HL-60/S4 treated with retinoic acid at 250 ng/mL for 4 days and 3 days (cell line): ENCODE results near the gene NUMB.

Experiments used
- in situ Hi-C: fragments of 300-500 bp; cut with MboI; formaldehyde crosslinking; loops from 2 replicates; pipeline ENCODE4 v1.7.0; 2022; ENCODE audit warnings: low sequenced_read_pairs

Gene NUMB

DNA sequence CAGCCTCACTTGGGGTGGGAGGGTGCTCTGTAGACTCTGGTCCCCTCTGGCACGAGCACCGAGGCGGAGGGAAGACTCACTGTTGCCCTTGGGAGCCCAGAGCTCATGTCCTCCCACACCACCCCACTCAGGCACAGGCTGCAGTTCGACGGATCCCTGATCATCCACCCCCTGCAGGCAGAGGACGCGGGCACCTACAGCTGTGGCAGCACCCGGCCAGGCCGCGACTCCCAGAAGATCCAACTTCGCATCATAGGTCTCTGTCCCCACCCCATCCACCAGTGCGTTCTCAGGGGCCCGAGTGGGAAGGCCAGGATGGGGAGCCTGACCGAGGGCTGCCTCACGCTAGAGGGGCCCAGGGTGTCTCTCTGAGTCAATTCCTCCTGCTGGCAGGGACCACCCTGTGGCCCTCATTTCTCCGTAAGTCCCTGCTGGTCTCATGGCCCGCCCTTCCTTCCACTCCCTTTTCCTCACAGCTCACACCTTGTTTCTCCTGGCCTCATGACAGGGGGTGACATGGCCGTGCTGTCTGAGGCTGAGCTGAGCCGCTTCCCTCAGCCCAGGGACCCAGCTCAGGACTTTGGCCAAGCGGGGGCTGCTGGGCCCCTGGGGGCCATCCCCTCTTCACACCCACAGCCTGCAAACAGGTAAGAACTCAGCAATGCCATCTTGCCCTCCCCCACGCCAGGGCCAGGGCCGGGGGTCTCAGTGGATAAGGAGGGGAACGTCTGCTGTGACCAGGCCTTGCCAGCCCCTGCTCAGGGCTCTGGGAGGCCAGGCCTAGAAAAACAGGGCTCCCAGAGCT is 194.1 kb downstream of the NUMB start:
- in situ Hi-C loops, result no loop called here

DNA sequence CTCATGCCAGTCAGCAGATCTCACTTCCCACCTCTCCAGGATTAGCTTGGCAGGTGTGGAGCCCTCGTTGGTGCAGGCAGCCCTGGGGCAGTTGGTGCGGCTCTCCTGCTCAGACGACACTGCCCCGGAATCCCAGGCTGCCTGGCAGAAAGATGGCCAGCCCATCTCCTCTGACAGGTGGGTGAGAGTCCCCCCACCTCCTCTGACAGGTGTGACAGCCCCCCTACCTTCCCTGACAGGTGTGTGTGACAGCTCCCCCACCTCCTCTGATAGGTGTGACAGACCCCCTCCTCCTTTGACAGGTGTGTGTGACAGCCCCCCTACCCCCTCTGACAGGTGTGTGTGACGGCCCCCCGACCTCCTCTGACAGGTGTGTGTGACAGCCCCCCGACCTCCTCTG is 194.7 kb downstream of the NUMB start:
- in situ Hi-C loops, result no loop called here

DNA sequence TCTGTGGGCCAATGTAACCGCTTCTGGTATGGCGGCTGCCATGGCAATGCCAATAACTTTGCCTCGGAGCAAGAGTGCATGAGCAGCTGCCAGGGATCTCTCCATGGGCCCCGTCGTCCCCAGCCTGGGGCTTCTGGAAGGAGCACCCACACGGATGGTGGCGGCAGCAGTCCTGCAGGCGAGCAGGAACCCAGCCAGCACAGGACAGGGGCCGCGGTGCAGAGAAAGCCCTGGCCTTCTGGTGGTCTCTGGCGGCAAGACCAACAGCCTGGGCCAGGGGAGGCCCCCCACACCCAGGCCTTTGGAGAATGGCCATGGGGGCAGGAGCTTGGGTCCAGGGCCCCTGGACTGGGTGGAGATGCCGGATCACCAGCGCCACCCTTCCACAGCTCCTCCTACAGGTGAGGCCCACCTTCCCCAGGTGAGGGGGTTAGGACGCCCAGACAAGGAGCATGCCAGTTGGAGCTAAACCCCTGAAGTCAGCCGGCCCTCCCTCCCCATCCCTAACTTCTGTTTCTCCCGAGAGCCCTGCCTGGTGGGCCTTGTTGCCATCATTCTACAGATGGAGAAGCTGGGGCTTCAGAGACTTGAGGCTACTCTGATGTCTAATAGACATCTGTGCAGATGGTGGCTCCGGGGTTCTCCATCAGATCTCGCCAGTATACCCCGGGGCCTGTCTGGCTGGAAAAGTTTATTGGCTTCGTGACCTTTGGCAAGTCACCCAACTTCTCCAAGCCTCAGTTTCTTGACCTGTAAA is 195.7 kb downstream of the NUMB start:
- in situ Hi-C loops, result no loop called here

- in situ Hi-C loops, result no loop called here
Observed at GRCh38 chr14:73261520-73262426, 196.6 kb downstream of the NUMB start.

DNA sequence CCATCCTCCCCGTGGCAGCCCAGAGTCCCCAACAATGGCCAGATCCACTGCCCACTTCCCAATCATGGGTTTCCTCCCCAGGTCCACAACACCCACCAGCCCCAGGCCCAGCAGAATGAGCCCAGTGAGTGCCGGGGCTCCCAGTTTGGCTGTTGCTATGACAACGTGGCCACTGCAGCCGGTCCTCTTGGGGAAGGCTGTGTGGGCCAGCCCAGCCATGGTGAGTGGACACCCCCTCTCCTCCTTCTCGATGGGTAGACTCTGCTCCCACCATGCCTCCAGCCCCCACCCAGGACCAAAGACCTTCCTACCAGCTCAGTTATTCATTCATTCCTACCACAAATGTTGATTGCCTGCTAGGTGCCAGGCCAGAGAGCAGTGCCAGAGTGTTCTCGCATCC is 197.3 kb downstream of the NUMB start:
- in situ Hi-C loops, result no loop called here

DNA sequence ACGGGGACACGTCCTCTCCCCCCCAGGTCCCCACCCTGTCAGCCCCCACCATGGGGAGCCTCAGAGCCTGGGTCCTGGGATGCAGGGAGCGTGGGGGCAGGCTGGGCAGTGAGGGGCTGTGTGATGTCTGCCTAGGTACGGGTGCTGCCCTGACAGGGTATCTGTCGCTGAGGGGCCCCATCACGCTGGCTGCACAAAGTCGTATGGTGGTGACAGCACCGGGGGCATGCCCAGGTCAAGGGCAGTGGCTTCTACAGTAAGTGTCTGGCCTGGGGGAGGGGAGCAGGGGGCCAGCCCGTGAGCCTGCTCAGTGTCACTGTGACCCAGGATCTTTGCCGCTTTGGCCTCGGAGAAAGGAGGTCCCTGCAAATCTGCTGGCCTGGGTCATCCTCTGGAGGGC is 197.8 kb downstream of the NUMB start:
- in situ Hi-C loops, result no loop called here

GRCh38 chr14:73259837-73260236 is 198.5 kb downstream of the NUMB start:
- in situ Hi-C loops, result no loop called here

DNA sequence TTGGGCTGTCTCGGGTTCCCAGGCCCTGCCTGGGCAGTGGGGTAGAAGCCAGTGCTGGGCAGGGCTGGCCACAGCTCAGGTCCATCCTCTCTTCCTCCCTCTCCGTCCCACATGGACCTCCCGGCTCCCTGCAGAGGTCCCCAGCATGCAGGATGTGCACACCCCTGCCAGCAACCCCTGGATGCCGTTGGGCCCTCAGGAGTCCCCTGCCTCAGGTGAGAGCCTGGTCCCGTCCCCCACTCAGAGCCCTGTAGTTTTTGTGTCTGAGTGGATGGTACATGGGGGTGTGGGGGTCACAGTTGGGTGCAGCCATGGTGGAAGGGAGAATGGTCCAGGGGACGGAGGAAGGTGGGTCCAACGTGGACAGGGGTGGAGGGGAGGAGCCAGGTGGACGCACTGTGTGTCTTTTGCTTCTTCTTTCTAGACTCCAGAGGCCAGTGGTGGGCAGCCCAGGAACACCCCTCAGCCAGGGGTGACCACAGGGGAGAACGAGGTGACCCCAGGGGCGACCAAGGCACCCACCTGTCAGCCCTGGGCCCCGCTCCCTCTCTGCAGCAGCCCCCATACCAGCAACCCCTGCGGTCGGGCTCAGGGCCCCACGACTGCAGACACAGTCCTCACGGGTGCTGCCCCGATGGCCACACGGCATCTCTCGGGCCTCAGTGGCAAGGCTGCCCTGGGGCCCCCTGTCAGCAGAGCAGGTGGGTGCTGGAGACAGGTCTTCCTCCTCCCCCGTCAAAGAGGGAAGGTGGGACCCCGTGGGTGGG is 199.3 kb downstream of the NUMB start:
- in situ Hi-C loops, result no loop called here

- in situ Hi-C loops, result no loop called here
Observed at GRCh38 chr14:73258076-73258475, 200.3 kb downstream of the NUMB start.

DNA sequence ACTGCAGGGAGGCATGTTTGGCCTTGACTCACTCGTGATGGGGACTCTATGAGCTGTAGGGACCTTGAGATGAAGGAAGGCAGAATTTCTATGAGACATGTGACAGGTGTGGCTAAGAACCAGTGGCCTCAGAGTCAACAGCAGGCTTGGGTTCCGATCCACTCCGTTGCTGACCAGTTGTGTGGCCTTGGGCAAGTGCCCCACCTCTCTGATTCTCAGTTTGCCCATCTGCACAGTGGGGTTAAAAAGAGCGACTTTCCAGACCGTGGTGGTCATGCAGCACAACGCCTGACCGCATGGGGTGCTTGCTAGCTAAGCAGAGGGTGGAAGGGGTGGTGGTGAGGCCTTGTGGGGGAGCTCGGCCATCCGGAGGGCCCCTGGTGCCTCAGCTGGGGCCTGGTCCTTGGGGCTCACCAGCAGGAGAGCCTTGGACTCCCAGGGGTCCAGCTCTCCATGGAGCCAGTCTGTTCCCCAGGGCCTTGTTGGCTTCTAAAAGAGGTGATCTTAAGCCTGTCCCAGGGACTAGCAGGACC is 202.6 kb downstream of the NUMB start:
- in situ Hi-C loops, result no loop called here

DNA sequence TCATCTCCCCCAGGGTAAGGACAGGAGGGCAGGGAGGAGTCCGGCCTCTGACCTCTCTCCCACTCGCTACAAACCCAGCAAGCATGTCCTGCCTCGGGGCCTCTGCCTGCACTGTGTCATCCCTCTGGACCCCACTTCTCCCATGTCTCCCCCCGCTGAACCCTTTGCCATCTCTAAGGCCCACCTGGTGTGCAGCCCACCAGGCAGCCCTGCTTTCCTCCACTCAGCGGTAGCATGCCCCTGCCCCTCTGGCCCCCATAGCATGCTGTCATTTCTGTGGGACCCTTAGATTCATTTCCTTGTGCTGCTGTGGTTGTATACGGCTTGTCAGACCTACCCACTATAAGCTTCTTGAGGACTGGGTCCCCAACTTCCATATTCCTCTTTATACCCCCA is 203.3 kb downstream of the NUMB start:
- in situ Hi-C loops, result no loop called here

DNA sequence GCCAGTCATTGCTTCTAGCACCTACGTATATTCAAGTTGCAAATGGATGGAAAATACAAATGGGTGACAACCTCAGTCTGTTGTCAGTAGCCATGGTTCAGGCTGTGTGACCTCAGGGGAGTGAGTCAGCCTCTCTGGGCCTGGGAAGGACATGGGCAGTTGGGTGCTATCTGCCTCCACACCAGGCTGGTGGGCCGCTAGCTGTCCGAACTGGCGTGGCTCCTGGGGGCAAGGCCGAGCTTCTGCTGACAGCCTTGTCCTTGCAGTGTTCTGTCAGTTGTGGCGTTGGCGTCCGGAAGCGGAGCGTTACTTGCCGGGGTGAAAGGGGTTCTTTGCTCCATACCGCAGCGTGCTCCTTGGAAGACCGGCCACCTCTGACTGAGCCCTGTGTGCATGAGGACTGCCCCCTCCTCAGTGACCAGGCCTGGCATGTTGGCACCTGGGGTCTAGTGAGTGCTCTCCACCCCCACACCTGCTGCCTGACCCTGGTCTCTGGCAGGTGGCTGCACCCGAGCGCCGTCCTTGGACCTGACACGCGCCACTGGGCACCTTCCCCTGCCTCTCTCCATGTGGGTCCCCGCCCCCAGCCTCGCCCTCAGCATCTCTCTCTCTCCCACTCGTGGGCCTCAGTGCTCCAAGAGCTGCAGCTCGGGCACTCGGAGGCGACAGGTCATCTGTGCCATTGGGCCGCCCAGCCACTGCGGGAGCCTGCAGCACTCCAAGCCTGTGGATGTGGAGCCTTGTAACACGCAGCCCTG is 203.9 kb downstream of the NUMB start:
- in situ Hi-C loops, result no loop called here

GRCh38 chr14:73253721-73254120 is 204.6 kb downstream of the NUMB start:
- in situ Hi-C loops, result no loop called here

GRCh38 chr14:73253323-73253610 is 205.1 kb downstream of the NUMB start:
- in situ Hi-C loops, result no loop called here

DNA sequence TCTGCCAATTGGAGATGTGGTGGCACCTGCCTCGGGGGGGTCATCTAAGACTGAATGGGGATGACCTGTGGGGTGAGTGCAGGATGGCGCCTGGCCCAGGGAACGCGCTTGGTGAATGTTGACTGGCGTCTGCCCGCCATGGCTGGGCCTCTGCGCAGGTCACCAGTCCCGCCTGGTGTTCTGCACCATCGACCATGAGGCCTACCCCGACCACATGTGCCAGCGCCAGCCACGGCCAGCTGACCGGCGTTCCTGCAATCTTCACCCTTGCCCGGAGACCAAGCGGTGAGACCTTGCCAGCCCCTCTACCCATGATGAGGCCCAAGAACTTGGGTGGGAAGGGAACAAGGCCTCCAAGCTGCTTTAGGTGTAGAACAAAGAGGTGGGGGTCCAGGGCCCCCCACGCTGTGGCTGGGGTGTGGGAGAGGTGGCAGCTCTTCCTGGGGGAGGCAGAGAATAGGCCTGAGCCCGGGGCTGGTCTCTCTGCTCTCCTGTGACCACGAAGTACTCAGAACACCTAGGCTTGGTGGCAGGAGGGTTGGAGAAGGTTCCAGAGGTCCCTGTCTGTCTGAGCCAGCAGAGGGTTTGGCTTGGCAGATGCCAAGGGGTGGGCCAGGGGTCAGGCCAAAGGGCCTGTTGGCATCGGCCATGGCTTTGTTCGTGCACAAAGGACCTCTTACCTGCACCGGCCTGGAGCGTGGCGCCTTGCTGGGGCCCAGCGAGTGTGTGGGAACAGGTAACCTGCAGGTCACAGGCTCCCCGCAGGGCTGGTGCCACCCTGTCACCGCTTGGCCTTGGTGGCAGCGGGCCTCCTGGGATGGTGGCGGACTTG is 205.6 kb downstream of the NUMB start:
- in situ Hi-C loops, result no loop called here

DNA sequence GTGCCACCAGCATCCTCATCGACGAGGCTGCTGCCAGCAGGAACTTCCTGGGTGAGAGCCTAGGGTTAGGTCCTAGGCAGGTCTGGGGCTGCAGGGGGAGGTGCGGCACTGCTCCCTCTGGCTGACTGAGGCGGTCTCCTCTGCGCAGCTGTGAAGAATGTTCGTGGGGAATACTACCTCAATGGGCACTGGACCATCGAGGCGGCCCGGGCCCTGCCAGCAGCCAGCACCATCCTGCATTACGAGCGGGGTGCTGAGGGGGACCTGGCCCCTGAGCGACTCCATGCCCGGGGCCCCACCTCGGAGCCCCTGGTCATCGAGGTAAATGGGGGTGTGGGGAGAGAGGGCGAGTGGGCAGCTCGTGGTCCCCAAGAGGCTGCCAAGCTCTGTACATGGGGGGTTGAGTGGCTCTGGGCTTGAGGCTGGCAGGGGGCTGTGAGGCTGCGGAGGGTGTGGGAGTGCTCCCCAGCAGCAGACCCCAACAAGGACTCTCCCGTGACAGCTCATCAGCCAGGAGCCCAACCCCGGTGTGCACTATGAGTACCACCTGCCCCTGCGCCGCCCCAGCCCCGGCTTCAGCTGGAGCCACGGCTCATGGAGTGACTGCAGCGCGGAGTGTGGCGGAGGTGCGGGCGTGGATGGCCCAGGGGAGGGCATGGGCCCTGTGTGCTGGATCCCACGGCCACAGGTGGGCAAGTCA is 206.7 kb downstream of the NUMB start:
- in situ Hi-C loops, result no loop called here

GRCh38 chr14:73250781-73251500 is 207.4 kb downstream of the NUMB start:
- in situ Hi-C loops, result no loop called here

GRCh38 chr14:73250317-73250713 is 208.0 kb downstream of the NUMB start:
- in situ Hi-C loops, result no loop called here
